ENCODE measurements around the gene STARD5.
A peak's percentile ranks its signal among the peaks of the same experiment; 100 is the strongest.

Gene STARD5

GRCh38 chr15:81270781-81271491, 53.0 kb downstream of the STARD5 start:
- DNase-seq = no peak

- no peak for DNase-seq
Measured at GRCh38 chr15:81270188-81270587, 53.8 kb downstream of the STARD5 start.

GRCh38 chr15:81268881-81269601, 54.9 kb downstream of the STARD5 start:
- DNase-seq = no peak

GRCh38 chr15:81268340-81268739, 55.6 kb downstream of the STARD5 start:
- DNase-seq = no peak

GRCh38 chr15:81265944-81266775, 57.8 kb downstream of the STARD5 start:
- DNase-seq = peak; percentile 74

GRCh38 chr15:81265256-81265943, 58.5 kb downstream of the STARD5 start:
- no peak for DNase-seq

- no peak for DNase-seq
Measured at GRCh38 chr15:81264072-81264857, 59.7 kb downstream of the STARD5 start.

GRCh38 chr15:81263477-81263876, 60.5 kb downstream of the STARD5 start:
- no peak for DNase-seq

- DNase-seq = no peak
Measured at GRCh38 chr15:81261172-81261811, 62.6 kb downstream of the STARD5 start.

GRCh38 chr15:81259760-81260298, 64.1 kb downstream of the STARD5 start:
- DNase-seq = no peak

All from NK-92 treated with Interleukin-12 subunit alpha and Interleukin-12 subunit beta, amount 100 ng/mL, for 24 hours (cell line).